HG03060 (cell line): ENCODE results near the gene ZNF557.

Experiments used
- ATAC-seq: cut with Tn5 transposase; IDR thresholded peaks from one replicate; pipeline ENCODE4 v1.9.1; 2021; ENCODE audit warnings: low read depth, moderate number of reproducible peaks; ENCODE audit not compliant: unreplicated experiment

The ZNF557 gene

GRCh38 chr19:7120499-7120898 is 51.0 kb downstream of the ZNF557 start:
- no peak for ATAC-seq

GRCh38 chr19:7122701-7123100 is 53.2 kb downstream of the ZNF557 start:
- no peak for ATAC-seq

DNA sequence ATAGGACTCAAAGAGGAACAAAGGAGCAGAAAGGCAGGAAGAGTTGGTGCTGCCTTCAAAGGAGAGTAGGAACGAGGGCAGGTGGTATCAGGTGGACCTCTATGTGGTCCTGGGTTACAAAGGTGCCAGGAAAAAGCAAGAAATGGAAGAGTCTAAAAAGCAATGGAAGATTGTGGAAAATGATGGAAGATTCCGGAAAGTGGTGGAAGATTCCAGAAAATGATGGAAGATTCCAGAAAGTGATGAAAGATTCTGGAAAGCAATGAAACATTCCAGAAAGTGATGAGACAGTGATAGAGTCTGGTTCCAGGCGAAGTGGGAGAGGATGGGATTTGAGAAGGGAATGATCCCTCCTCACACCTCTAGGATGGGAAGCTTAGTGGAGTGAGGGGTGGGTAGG is 55.3 kb downstream of the ZNF557 start:
- ATAC-seq, result no peak

DNA sequence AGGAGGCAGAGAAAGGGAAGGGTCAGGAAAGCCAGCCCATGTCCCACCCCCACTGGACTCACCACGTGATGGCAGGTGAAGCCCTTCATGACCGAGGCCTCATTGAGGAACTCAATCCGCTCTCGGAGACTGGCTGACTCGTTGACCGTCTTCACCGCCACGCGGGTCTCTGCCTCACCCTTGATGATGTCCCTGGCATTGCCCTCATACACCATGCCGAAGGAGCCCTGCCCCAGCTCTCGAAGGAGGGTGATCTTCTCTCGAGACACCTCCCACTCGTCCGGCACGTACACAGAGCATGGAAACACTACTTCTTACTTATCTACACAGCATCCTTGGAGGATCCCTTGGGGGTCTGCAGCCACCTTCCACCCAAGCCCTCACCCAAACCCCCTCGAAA is 55.7 kb downstream of the ZNF557 start:
- ATAC-seq, result no peak

DNA sequence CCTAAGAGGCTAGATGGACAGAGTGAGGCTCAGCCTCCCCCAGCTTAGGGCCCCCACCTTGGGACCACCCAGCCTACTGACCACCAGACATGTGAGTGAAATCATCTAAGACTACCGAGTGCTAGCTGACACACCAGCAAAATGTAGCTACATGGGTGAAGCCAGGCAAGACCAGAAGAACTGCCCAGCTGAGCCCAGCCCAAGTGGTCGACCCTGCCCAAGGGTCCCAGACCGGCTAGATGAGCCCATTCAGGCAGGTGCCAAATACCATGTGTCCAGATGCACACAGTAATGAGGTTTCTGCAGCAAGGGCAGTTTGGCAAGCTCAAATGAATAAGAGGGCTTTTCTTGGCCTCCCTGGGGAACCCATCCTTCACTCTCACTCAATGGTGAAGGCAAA is 56.6 kb downstream of the ZNF557 start:
- ATAC-seq, result no peak

DNA sequence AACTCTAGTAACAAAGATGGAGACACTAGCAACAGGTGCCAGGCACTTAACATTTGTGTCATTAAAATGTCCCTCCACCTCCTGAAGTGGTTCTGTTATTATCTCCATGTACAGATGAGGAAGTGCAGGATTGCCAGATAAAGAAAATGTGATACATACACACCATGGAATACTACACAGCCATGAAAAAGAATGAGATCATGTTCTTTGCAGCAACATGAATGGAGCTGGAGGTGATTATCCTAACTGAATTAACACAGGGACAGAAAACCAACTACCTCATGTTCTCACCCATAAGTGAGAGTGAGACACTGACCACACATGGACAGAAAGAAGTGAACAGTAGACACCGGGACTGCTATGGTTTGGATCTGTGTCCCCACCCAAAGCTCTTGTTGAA is 60.5 kb downstream of the ZNF557 start:
- no peak for ATAC-seq

DNA sequence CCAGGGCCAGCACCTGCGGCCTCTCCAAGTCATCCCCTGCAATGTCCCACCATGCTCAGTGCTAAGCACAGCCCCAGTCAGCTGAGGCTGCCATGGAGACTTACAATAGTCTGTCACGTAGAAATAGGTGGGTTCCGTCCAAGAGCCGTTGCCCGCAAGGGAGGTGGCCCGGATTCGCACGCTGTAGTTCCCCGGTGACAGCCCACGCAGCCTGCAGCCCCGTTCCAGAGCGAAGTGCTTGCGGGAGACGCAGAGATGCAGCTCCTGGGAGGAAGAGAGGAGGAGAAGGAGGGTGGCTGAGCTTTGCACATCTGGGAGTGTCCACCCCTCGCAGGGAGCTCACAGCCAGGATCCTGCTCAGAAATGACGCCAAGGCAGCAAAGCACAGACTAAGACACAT is 62.6 kb downstream of the ZNF557 start:
- no peak for ATAC-seq

GRCh38 chr19:7137120-7137519 is 67.6 kb downstream of the ZNF557 start:
- no peak for ATAC-seq
